Lung microvascular endothelial cell (primary cell): Measurements from ENCODE around the gene MARCHF10. TPM values are rescaled to one million over a fixed set of nuclear protein-coding genes. Genes with fewer than 3 reads are reported as not detected.
A peak's percentile ranks its signal among the peaks of the same experiment; 100 is the strongest.

Source experiments
- DNase-seq, 2 donors: peaks; one replicate each; pipeline versions ENCODE4 v3.0.0 to v3.0.0-alpha.2; 2010; ENCODE audit warnings: low read depth in 2 of 2
- total RNA-seq: library from RNA; depleted of rRNA; stranded (reverse); fragments of >200 nt; gene quantifications from 2 replicates; pipeline ENCODE4 v1.2.1, GENCODE V29; 2014

The MARCHF10 gene
- total RNA-seq, 1 donor from 2014 or later: under 0.01 TPM

DNA sequence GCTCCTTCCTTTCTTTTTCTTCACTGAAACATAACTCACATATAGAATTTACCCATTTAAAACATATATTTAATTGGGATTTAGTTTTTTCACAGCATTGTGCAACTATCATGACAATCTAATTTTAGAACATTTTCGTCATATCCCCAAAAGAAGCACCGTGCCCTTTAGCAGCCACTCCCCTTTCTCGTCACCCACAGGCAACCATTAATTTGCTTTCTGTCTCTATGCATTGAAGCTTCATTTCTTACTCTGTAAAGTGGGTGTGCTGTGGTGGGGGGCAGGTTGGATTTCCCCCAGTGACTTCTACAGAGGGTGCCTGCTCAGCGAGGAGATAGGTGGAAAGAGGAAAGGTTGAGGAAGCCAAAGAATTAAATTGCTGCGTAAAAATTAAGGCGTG is 144.8 kb downstream of the MARCHF10 start:
- no peak for DNase-seq

DNA sequence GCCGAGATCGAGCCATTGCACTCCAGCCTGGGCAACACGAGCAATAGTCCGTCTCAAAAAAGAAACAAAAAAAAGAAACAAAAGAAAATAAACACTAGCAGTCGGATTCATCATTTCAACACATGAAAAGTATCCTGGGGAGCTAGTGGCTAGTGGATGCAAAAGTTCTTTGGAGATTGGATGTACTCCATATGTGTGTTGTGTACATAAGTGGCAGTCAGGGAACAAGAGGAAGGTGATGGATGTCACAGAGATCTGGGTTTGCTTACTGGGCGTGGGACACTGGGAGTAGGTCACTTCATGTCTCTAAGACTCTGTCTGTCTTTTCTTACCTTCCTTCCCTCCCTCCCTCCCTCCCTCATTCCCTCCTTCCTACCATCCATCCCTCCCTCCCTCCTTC is 145.3 kb downstream of the MARCHF10 start:
- DNase-seq: no peak

DNA sequence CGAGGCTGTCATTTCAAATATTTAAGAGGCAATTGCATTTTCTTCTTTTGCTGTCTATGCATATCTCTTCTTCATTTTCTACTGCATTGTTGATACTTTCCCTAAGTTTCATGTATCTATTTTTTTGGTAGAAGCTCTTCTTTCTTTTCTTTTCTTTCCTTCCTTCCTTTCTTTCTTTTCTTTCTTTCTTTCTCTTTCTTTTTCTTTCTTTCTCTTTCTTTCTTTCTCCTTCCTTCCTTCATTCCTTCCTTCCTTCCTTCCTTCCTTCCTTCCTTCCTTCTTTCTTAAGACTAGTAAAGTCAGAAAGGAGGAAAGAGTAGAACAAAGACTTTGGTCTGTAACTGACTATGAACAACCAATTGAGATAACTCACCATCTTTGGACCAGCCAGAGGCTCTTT is 146.8 kb downstream of the MARCHF10 start:
- no peak for DNase-seq

DNA sequence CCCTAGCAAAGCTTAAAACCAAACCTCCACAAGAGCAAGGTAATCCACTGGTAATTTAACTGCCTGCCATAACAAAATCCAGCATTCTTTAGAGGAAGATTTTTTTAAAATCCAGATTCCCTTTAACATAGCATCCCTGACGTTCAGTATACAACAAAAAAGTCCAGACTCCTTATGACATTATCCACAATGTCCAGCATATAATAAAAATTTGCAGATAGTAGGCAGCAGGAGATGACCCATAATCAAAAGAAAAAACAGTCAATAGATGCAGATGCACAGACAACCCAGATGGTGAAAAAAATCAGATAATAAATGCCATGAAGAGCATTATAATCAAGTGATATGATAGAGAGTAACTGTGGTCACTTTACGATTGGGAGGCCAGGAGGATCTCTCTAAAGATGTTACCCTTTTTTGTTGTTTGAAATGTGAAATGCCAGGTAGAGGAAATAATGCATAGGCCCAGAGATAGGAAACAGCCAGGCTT is 147.4 kb downstream of the MARCHF10 start:
- DNase-seq: no peak

DNA sequence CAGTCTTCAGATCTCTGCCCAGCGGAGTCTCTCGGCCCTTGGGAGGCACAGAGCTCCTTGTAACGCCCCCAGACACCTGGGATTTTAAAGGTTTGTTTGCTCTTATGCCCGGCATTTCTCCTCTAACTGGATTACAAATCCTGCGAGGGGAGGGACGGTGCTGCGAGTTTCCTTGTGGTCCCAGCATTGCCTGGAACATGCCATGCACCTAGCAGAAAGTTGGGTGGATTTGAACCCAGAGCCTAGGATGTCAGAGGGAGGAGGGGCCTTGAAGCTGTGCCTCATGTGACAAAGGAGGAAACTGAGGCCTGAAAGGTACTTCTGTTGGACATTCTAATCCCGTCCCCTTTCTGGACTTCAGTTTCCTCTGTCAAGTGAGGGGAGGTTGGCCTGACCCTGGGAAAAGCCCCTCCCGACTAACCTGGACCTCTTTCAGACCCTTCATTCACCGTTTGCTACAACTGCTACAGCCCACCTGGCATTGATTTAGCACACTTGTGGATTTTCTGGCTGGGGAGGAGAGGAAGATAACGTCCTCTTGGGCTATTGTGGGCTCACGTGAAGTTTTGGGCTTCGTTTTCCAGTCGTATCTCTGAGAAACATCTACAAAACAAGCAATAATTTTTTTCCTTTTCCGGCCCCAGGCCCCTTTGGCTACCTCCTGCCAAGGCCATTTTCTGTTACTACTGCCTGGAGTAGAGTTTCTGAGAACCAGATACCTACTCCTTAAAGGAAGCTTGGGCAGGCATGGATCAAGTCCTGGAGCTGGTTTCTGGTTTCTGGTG is 149.8 kb downstream of the MARCHF10 start:
- no peak for DNase-seq

DNA sequence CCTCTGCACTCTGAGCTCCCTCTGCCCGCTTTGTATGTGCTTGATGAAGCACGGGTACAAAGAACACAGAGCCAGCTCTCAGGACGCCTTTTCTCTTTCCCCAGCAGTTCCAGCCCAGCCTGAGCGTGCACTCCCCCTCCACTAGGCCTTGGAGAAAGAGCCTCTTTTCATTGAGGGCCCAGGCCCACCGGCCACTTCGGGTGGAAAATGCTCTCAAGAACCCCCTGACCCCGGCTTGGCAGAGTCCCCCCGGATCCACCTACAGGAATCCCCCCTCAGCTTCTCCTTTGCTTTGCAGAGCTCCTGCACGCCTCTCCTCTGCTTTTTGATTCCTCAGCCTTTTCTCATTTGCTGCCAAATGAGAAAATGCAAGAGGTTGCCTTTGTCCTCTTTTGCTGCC is 150.4 kb downstream of the MARCHF10 start:
- DNase-seq: no peak

DNA sequence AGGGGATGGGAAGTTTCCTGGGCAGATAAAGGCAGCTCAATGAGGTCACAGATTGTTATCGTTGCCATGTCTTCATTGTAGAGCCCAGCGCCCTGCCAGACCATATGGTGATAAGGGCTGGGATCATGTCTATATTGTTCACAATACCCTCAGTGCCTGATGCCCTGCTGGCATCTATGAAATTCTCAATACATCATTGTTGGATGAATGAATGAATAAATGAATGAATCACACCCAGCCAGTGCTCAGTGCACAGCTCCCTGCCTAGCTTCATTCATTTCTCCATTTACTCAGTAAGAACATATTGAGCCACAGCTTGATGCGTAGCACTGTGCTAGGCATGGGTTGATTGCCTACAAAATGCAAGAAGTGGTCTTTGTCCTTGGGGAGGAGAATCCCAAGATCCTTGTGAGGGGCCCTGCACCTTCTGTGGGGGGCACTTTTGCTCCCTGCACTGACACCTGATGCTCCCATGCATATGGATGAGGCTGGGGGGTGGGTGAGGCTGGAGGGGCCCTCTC is 150.9 kb downstream of the MARCHF10 start:
- DNase-seq: no peak

DNA sequence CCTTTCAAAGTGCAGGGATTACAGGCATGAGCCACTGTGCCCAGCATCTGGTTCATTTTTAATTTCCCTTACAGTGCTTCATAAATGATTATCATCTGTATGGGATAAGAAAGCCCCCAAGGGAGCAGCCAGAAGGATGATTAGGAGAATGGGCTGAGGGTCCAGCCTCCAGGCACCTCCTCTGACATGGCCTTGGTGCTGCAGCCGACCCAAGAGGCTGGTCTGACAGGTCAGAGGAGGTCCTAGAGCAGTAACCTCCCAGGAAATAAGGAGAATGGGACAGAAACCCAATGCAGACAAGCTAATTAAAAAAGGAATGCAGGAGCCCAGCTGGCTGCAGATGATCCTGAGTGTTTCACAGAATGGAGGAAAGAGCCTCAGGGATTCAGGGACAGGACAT is 151.7 kb downstream of the MARCHF10 start:
- no peak for DNase-seq

DNA sequence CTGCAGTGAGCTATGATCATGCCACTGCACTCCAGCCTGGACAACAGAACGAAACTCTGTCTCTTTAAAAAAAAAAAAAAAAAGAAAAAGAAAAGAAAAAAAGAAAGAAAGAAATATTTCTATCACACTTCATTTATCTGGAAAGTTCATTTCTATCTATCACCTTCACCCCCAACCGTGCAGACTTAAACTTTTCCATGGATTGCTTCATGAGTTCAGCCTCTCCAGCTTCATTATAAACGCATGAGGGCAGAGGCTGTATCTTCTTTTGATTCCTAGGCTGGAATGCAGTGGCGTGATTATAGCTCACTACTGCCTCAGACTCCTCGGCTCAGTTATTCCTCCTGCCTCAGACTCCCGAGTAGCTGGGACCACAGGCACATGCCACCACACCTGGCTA is 152.5 kb downstream of the MARCHF10 start:
- no peak for DNase-seq

DNA sequence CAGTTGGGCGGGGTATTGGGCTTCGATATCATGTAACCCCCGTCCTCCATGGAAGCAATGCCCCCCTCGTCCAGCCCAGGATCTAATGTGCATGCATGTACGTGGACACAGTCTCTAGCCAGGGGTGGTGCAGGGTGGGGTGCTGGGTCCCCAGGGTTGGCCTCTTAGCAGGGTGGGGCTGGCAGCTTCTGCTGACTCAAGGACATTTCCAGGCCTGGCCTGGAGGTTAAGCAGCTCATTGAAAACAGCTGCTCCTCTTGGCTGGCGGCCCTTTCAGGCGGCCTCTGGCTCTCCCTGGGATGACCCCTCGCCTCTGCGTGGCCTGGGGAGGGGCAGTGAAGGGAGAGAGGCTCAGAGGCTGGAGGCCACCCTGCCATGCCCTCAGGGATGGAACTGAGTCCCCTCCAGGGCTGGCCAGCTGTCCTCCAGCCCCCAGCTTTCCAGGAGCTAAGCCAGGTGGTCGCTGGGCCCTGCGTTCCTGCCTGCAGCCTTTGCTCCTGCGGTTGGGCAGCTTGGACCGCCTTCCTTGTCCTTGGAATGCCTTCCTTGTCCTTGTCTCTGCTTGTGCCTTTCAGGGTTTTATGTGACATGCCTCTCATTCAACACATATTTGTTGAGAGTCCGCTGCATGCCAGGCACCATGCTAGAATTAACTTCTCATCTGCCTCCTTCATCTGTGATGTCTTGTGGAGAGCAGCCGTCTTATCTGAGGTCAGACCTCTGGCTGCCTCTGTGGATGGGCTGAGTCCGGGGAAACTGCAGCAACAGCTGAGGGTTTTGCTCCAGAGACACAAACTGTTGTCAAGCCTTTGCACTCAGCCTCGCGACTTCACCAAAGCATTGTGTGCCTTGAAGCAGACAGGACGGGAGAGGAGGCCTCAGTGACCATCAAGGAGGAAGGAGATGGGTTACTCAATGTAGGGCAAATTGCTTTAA is 154.0 kb downstream of the MARCHF10 start:
- DNase-seq: peak in 1 of 2 donors; percentile 14

DNA sequence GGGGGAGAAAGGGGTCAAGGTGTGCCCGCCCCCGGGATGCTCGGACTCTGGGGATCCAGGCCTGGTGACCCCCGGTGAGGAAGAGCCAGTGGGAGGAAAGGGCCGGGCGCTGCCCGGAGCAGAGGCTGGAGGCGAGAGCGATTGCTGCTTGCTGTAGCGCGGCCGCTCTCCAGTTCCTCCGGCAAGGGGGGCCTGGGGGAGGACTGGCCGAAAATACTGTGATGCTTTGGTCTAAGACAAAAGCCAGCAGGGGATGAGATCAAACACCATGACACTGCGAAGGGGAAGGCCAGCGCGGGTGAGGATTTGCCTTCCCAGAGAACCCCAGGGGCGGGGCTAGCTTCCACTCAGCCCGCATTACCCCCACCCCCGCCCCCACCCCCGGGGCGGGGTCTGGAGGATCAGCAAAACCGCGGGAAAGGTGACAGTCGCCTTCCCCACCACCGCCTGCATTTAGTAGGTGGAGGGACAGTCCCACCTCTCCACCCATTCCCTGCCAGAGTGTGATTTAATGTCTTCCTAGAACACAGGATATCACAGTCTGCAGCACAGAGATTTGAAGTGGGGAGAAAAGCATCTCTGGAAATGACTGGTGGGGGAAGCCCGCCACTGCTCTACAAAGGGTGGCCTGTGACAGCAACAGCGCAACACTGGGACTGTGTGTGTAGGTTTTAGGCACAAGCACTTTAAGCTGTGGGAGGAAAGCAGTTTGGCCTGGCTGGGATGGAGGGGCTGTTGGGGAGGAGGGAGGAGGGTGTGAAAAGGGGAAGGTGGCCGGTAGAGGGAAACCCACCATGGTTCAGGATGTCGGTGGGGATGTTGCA is 154.9 kb downstream of the MARCHF10 start:
- peak; percentile 15 to 55 for DNase-seq

DNA sequence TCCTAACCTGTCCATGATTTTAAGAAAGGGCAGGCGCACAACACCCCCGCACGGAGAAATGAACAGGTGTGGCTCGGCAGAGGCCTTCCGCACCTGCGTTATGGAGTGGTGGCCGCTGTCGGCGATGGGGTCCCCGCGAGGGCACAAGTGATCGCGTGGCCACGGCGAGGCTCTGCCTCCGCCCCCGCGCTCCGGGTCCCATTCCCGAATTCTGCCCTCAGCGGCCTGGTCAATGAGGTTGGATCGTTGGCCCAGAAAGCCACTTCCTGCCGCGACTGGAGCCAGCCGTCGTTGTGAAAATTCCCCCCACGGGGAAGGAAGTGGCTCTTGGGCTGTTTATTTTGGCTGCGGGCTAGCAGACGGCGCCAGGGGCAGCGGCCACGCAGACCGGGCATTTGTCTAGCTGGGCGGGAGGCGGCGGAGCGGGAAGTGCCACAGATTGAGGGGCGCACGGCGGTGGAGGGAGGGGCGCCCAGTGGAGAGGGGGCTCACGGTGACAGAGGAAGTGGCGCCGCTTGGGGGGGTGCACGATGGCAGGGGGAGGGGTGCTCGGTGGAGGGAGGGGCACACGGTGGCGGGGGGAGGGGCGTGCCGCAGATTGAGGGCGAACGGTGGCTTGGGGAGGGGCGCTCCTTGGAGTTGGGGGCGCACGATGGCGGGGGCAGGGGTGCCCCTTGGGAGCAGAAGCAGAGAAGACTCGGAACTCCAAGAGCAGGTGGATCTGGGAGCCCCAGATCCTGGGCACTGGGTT is 155.7 kb downstream of the MARCHF10 start:
- DNase-seq: peak; percentile 69 to 90

Other genes starting within 250 kb of the MARCHF10 start
- 5.6 and 16.8 TPM in 2 replicates for gene MRC2, start 180.6 kb downstream of the MARCHF10 start, total RNA-seq
- gene TANC2, start 157.9 kb upstream of the MARCHF10 start, total RNA-seq: 33.3 and 64.1 TPM in 2 replicates